Umbilical cord (tissue), 2 donors: ENCODE results near the gene IMMP2L. TPM values are rescaled to one million over a fixed set of nuclear protein-coding genes. Genes with fewer than 3 reads are reported as not detected.
"Not testable (repeated sequence)": the region's sequence is repeated elsewhere in the genome, so short reads cannot be mapped to it uniquely, and the experiment has no call there.

Experiments
- DNase-seq: peaks from one replicate; pipeline ENCODE4 v3.0.0-alpha.2; 2015; ENCODE audit warnings: low spot score
- total RNA-seq: library from RNA; depleted of rRNA; stranded (reverse); fragments of >200 nt; gene quantifications from one replicate; pipeline ENCODE4 v1.2.3, GENCODE V29; 2014; ENCODE audit warnings: low replicate concordance; ENCODE audit not compliant: insufficient read depth

IMMP2L gene
- total RNA-seq, 1 donor from 2014 or later: 31.1 TPM

GRCh38 chr7:110760341-110760740 is 802.0 kb downstream of the IMMP2L start:
- no peak for DNase-seq

DNA sequence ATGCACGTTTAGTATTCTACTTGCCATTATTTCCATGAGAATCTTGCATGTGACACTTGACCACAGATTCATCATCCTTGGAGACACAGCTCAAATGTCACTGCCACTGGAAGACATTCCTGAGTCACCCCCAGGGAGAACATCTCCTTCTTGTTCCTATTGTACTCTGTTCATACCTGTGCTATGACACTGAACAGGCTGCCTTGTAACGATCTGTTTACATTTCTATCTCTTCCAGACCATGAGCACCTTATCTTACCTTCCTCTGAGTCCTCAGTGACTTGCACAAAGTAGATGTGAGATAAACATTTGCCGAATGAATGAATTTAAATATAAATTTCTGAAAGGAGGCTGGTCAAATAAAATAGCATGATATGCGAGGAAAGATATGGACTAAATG is 803.2 kb downstream of the IMMP2L start:
- DNase-seq: no peak

DNA sequence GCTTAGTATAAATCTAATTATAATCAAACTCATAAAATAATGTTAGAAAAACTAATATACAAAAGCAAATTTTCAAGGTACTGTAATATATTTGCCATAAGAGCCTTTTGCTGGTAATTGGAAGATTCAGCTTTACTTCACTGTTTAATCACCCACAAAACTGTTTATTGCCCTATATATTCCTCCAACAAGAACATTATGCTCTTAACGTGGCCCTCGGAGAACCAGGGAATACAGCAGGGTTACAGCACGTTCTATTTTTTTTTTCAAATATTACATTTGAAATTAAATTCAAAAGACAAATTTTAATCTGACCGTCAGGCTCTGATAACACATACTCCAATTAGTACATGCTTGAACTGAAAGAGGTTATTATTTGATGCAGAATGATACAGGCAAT is 807.6 kb downstream of the IMMP2L start:
- DNase-seq: no peak

- no peak for DNase-seq
Measured at GRCh38 chr7:110750931-110751605, 811.2 kb downstream of the IMMP2L start.

GRCh38 chr7:110733221-110733620 is 829.1 kb downstream of the IMMP2L start:
- peak; percentile 26 for DNase-seq

DNA sequence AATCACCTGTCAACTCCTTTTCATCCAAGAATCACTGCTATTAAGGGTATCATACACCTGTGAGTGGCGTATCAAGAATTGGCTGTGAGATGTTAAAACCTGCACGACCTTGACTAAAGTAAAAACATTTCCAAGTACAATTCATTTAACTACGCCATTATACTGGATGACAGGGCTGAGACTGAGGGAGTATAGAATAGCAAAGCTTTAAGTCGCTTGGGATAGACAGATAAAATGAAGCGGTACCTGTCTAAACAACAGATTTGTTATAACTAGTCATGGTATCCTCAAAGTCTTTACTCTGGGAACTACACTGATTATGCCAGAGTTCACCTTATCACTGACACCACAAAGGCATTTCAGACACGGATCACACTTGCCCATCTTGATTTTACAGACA is 837.5 kb downstream of the IMMP2L start:
- no peak for DNase-seq

DNA sequence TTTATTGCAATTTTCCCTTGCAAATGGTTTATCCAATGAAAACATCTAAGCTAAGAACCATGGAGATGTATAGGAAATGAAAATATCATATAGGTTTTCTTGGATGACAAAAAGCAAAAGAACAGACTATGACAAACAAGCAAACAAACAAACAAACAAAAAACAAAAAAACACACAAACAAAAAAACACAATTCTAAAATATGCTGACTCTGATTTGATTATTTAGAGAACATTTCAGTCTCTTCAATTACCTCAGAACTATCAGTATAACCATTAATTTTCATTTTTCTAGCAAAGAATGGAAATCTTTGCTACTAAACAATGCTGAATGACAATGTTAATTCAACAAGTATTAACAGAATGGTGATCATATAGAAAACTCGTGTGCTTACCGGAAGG is 840.9 kb downstream of the IMMP2L start:
- no peak for DNase-seq

- DNase-seq: no peak
Measured at GRCh38 chr7:110720626-110721025, 841.7 kb downstream of the IMMP2L start.

DNA sequence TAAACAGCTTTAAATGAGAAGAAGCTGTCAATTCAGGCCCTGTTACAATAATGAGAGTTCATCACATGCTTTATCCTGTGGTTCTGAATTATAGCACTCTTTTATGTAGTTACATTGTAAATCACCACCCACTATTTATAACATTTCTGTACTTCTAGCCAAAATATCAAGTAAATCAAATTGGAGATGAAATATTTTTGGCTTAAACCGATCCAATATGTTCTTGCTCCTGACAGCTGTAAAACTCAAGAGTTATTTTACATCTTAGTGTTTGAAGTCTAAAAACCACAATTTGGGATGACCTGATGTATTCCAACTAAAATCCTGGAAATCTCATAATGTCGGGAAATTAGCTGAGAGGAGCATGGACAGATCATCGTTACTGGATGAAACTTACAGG is 842.6 kb downstream of the IMMP2L start:
- DNase-seq: peak; percentile 46

DNA sequence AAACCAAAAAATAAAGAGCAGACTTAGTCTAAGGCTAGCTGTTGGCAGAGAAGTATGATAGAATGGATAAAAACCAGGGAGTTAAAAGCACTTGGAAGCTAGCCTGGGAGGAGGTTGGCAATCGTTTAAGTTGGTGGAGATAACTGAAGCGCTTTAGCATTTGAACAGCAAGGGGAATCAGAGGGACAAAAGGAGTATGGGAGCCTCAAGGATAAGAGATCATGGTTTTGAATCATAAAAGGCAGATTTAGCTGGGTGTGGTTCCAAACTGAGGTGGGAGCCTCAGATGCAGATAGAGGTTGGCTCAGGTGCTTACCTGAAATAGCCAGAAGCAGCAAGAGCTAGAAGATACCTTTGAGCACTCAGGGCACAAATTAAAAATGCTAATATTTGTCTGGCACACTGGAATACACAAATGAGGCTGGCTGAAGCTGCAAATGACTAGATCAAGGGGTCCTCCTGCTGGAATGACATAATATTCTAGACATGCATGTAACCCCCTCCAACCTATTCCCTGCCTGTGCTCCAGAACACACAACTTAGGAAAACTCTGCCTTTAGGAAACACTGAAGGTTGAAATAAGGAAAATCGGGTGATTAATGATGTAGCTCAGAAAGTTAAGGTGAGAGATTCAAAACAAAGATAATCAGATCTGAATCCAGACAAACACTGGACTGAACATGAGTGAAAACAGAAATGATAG is 843.6 kb downstream of the IMMP2L start:
- DNase-seq: peak; percentile 81

DNA sequence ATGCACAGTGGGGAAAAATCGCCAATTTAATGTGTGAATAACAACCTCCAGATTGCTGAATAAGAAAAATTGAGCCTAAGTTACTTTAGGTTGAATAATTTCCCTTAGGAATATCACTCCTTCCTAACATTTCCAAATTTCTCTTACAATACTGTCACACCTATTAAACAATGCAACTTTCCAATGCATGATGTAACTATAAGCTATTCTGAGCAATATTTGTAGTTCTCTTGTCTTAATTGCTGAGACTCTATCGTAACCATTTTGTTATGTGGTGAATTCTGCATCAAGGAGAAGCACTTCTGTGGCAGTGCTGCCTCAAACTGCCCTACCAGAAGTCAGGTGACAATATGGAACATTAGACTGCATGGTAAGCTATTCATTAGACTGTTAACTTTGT is 858.1 kb downstream of the IMMP2L start:
- DNase-seq: no peak

DNA sequence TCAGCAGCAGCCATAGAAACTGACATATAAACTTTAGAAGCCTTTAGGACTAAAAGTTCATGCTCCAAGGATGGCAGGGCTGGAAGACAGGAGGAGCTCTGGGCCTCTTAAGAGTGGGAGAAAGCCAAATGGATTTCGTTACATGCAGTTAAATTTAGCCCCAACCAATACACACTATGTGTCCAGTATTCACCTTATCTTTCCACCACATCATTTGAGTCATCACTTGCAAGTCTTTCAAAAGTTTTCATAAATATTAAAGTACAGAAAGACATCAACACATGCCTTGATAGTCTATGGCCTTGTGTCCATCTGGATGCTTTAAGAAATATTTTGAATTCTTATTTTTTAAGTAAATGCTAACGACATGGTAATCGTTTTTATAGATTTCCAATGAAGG is 863.7 kb downstream of the IMMP2L start:
- DNase-seq: no peak

DNA sequence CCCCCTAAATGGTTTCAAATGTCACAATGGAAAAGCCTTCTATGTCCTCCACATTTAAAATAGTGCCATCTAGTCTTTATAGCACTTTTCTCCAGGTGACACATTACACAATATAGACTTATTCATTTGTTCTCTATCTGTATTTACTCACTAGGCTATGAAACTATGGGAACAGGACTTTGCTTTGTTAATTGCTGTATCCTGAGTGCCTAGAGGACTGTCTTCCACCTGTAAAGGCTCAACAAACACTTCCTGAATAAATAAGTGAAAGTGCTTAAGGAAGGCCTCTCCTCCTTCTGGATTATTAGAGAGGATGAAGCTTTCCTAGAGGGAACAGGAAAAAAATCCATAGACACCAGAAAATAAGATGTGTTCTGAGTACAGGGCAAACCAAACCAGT is 868.9 kb downstream of the IMMP2L start:
- DNase-seq: no peak

DNA sequence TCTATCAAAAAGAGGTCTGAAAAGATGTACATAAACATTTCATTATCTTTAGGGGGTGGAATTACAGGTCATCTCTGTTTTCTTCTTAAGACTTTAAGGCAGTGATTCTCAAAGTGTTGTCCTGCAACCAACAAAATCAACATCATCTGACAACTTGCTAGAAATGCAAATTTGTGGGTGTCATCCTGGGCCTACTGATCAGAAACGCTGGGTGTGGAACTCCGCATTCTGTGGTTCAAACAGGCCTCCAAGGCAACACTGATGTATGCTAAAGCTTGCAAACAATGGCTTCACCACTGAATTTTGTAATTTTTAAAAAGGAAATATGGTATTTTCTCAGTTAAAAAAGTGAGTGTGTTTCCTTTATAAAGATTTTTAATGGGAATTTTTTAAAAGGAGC is 873.4 kb downstream of the IMMP2L start:
- no peak for DNase-seq

- no peak for DNase-seq
Measured at GRCh38 chr7:110685899-110686298, 876.4 kb downstream of the IMMP2L start.

GRCh38 chr7:110681941-110682340 is 880.4 kb downstream of the IMMP2L start:
- DNase-seq: no peak

DNA sequence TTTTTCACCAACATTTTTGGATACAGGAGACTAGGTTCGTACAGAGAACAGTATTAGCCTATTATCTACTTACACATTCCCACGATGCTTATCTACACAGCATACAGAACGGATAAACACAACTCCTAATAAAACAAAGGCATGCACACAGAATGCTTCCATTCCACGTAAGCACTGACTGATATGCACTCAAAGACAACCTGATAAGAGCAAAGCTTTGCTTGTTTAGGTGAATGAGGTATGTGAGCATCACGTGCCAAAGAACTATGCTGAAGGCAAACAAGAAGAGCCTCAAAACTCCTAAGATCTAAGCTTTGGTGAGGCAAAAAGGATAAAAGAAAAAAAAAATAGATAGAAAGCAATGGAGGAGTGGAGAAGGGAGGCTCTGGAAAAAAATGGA is 884.9 kb downstream of the IMMP2L start:
- DNase-seq: peak; percentile 17

DNA sequence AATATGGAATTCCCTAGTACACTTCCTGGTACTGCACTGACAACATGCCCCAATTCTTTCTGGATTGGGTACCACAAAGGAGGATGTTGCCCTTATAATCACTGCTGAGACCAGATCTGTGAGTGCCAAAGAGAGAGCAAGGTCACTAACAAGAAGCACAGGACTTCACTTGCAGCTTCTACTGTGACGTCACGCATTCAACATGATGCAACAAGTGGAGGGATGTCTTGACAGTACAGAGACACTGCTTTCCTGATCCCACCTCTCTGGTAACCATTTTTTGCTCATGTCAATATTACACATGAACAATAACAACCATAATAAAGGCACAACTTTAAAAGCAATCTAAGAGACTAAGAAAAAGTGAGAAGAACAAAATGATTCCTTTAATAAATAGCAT is 885.5 kb downstream of the IMMP2L start:
- no peak for DNase-seq

- no peak for DNase-seq
Measured at GRCh38 chr7:110675383-110676103, 886.7 kb downstream of the IMMP2L start.

DNA sequence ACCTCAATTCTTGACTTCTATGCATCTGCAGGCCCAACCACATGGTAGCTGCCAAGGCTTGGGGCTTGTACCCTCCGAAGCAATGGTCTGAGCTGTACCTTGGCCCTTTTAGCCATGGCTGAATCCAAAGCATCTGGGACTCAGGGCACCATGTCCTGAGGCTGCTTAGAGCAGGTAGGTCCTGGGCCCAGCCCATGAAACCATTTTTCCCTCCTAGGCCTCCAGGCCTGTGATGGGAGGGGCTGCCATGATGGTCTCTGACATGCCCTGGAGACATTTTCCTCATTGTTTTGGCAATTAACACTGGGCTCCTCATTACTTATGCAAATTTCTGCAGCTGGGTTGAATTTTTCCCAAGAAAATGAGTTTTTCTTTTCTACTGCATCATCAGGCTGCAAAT is 889.1 kb downstream of the IMMP2L start:
- no peak for DNase-seq

DNA sequence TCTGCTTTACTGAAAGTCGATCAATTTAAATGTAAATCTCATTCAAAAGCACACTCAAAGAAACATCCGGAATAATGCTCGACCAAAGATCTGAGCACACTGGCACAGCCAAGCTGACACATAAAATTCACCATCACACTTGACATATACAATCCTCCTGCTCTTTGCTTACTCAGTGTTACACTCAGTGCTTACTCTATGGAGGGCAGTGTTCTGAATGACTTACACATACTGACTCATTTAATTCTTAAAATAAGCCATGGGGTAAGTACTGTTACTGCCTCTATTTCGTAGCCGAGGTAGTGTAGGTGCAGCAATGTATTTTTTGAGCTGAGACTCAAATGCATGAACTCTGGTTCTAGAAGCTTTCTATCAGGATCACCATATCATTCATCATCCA is 892.9 kb downstream of the IMMP2L start:
- DNase-seq: no peak

- no peak for DNase-seq
Measured at GRCh38 chr7:110664803-110665202, 897.5 kb downstream of the IMMP2L start.

DNA sequence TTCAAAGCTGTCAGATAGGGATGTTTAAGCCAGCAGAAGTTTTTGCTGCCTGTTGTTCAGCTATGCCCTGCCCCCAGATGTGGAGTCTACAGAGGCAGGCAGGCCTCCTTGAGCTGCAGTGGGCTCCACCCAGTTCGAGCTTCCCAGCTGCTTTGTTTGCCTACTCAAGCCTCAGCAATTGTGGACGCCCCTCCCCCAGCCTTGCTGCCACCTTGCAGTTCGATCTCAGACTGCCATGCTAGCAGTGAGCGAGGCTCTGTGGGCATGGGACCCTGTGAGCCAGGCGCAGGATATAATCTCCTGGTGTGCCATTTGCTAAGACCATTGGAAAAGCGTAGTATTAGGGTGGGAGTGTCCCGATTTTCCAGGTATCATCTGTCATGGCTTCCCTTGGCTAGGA is 901.7 kb downstream of the IMMP2L start:
- DNase-seq: not testable (repeated sequence)
